B cell (primary cell): ENCODE data around the gene TTYH3.

Experiments used
- EZH2 ChIP-seq: IDR thresholded peaks from 2 replicates; pipeline ENCODE4 v1.6.1; 2012; ENCODE audit warnings: borderline replicate concordance, low read depth, mild to moderate bottlenecking, moderate library complexity, low read length; ENCODE audit not compliant: insufficient read depth, poor library complexity, severe bottlenecking
- TF ChIP-seq, protein P1 (sequence below): fragments of 200-600 bp; IDR thresholded peaks from one replicate; pipeline ENCODE4 v1.8.0; 2022; ENCODE audit warnings: antibody characterized with exemption, mild to moderate bottlenecking

DNA sequence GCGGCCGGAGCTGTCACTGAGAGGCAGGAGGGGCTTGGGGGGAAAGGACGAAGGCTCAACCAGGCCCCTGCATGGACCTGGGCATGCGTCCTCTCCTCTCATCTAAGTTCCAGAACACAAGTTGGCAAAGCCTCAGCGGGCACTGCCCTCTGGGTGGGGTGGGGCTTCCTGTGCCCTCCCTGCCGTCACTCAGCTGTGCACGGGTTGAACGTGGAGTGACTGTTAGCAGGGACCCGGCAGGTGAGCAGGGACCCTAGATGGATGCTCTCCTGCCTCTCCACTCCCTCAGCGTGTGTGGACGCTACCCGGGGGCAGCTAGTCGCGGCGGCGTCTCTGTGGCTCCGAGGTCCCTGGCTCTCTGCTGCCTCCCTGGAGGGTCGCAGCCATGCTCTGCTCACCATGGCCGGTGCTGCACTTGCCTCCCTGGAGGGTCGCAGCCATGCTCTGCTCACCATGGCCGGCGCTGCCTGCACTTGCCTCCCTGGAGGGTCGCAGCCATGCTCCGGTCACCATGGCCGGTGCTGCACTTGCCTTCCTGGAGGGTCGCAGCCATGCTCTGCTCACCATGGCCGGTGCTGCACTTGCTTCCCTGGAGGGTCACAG, 36.4 kb upstream of the TTYH3 start:
- TF ChIP-seq, protein P1, sequence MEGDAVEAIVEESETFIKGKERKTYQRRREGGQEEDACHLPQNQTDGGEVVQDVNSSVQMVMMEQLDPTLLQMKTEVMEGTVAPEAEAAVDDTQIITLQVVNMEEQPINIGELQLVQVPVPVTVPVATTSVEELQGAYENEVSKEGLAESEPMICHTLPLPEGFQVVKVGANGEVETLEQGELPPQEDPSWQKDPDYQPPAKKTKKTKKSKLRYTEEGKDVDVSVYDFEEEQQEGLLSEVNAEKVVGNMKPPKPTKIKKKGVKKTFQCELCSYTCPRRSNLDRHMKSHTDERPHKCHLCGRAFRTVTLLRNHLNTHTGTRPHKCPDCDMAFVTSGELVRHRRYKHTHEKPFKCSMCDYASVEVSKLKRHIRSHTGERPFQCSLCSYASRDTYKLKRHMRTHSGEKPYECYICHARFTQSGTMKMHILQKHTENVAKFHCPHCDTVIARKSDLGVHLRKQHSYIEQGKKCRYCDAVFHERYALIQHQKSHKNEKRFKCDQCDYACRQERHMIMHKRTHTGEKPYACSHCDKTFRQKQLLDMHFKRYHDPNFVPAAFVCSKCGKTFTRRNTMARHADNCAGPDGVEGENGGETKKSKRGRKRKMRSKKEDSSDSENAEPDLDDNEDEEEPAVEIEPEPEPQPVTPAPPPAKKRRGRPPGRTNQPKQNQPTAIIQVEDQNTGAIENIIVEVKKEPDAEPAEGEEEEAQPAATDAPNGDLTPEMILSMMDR = no peak
- no peak for TF ChIP-seq EZH2
